HuH-7 (cell line): Measurements from ENCODE around the gene CDK19.
A peak's percentile ranks its signal among the peaks of the same experiment; 100 is the strongest.
"Not testable (repeated sequence)": the region's sequence is repeated elsewhere in the genome, so short reads cannot be mapped to it uniquely, and the experiment has no call there.

Experiments used
- DNase-seq: peaks from one replicate; pipeline ENCODE4 v3.0.0; 2011; ENCODE audit warnings: low spot score

Gene CDK19

DNA sequence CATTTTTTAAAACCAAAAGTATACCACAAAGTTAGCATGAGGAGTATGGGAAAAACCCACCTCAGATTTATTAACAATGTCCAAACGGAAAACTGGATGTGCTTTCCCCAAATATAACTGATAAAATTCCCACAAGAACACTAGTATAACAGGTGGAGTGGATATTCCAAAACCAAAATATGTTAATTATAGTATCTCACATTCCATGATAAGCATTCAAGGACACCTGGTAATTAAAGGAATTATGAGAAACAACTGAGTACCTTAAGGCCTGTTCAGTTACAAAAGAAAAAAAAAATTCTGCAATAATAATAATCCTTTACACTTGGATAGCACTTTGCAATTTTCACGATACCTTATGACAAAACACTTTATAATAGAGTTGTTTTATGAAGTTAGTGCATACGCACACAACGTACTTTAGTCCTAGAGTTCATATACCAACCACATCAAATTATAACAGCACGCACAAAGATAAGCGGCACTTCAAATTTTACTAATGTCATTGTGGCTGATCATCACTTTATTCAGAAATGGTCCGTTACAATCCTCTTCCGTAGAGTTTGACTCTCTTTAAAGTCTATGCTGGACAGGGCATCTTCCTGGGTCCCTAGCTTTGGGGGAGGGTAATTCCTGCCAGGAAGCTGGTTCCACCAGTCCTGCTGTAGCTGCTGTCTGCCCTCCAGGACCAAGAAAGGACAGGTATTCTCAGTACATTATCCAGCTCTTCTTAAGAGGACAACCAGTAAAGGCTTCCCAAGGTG lies 1.7 kb downstream of the CDK19 start:
- peak; percentile 23 for DNase-seq

DNA sequence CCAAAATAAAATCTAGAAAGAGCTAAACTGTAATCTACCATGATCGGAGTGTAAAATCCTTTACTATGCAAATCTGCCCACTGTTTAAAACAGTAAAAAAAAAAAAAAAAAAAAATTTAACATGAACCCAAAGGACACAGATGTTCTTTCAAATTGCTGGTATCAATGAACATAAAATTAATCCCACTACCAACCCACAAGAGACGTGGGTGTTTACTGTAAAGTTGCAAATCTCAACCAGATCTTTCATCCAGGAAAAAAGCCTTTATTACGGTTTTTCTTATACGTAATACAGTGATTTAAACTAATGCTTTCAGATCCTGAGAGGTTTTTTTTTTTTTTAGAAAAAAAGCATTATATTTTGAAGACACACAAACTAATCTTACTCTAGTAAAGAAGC lies 2.5 kb downstream of the CDK19 start:
- DNase-seq = no peak

DNA sequence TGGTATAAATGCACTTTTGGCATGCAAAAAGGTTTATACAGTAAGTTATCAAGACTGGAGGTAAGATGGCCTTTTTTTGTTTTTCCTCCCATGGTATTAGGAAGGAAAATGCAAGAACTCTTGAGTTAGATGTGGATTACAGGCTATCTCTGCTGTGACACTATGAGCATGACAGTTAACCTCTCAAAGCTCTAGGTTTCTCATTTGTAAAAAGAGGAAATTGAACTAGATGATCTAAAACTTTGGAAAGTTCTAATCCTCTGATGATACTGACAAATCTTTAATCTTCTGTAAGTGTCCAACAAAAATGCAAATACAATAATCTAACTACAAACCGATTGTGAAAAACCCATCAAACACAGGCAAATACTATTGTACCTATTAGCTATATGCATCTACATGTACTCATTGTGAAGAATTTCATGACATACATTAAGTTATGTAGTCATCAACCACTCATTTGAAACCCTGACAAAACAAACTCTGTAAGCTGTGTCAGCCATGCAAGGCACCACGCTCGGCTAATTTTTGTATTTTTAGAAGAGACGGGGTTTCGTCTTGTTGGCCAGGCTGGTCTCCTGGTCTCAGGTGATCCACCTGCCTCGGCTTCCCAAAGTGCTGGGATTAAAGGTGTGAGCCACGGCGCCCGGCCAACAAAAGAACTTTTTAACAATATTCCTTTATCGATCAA lies 4.2 kb downstream of the CDK19 start:
- DNase-seq = no peak

GRCh38 chr6:110809792-110810191 lies 5.5 kb downstream of the CDK19 start:
- DNase-seq = no peak

GRCh38 chr6:110802175-110802574 lies 13.1 kb downstream of the CDK19 start:
- DNase-seq = not testable (repeated sequence)

GRCh38 chr6:110800839-110801196 lies 14.5 kb downstream of the CDK19 start:
- DNase-seq = no peak

- DNase-seq = no peak
Observed at GRCh38 chr6:110800196-110800838, 15.0 kb downstream of the CDK19 start.

GRCh38 chr6:110799655-110800054 lies 15.6 kb downstream of the CDK19 start:
- no peak for DNase-seq

DNA sequence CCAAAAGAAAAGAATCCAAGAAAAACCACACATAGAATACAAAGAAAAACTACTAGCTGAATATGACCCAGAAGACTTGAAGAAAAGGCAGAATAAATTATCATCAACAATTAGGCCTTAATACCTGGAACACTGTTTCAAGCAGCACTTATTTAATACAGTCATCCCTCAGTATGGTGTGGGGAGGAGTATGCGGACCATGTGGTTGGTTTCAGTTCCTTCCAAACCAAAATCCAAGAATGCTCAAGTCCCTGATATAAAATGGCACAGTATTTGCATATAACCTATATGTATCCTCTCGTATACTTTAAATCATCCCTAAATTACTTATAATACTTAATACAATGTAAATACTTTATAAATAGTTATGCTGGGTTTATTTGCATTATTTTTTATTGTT lies 16.1 kb downstream of the CDK19 start:
- no peak for DNase-seq

GRCh38 chr6:110795271-110795670 lies 20.0 kb downstream of the CDK19 start:
- DNase-seq = no peak

GRCh38 chr6:110786696-110787095 lies 28.6 kb downstream of the CDK19 start:
- no peak for DNase-seq

DNA sequence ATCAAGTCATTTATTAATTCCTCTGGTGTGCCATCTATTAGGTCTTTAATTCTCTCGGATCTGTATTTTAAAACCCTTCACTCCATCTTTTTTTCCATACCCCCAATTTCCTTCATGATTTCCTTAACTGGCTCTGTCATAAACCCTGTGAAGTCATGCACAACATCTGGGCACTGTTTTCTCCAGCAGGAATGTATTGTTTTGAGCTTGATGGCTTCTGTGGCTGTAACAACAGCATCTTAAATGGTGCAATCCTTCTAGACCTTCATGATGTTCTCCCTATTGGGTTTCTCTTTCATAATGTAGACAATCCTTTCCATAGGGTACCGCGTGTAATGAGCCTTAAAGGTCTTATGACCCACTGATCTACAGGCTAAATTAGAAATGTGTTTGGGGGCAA lies 29.0 kb downstream of the CDK19 start:
- no peak for DNase-seq

DNA sequence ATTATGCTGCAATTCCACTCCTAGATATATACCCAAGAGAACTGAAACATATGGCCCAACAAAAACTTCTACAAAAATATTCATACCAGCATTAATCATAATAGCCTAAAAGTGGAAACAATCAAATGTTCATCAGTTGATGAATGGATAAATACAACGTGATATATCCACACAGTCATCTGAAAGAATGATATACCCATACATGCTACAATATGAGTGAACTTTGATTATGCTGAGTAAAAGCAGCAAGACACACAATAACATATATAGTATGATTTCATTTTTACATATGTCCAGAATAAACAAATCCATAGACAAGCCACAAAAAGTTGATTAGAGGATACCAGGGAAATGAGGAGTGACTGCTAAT lies 30.7 kb downstream of the CDK19 start:
- DNase-seq = no peak

DNA sequence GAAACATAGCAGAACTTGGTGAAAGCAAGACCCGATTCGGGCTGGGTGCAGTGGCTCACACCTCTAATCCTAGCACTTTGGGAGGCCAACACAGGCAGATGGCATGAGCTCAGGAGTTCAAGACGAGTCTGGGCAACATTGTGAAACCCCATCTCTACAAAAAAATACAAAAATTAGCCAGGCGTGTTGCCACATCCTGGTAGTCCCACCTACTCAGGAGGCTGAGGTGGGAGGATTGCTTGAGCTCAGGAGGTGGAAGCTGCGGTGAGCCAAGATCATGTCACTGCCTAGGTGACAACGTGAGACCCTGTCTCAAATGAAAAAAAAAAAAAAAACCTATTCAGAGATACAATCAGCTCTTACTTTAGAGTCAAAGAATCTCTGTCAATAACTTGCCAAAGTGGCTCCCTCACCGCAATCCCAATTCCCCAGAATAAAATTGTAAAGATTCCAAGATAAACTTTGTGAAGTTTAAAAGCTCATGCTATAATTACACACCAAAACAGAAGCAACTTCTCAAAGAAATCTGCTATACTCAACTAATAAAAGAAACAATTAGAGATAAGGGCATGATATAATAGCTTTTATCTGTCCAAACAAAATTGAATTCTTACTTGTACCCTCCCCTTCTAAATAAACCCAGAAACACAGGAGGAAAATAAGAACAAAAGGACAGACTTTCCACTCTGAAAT lies 33.6 kb downstream of the CDK19 start:
- DNase-seq = no peak

GRCh38 chr6:110778333-110778732 lies 36.9 kb downstream of the CDK19 start:
- no peak for DNase-seq

GRCh38 chr6:110777636-110778035 lies 37.6 kb downstream of the CDK19 start:
- DNase-seq = no peak

DNA sequence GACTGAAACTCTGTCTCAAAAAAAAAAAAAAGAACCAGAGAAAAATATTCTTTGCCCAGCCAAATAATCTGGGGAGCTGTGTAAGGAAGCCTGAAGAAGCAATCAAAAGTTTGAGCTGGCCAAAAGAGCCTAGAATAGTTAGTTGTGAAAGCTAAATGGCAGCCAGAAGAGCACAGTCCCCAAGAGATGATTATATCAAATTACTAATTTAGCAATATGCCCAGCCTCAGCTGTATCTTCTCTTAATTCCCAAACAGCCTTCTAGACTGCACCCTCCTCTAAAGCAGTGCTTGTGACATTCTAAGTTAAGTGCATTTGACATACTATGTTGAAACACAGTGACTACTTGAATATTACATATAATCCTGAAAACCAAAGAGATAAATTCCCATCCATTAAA lies 38.9 kb downstream of the CDK19 start:
- no peak for DNase-seq

- no peak for DNase-seq
Observed at GRCh38 chr6:110769923-110770322, 45.3 kb downstream of the CDK19 start.

DNA sequence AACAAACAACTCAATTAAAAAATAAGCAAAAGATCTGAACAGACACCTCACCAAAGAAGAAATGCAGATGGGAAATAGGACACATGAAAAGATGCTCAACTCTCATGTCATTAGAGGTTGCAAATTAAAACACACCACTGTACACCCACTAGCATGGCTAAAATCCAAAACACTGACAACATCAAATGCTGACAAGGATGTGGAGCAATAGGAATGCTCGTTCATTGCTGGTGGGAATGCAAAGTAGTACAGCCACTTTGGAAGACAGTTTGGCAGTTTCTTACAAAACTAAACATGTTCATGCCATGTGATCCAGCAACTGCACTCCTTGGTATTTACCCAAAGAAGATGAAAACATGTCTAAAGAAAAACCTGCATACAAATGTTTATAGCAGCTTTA lies 47.2 kb downstream of the CDK19 start:
- no peak for DNase-seq

- DNase-seq = no peak
Observed at GRCh38 chr6:110761371-110761770, 53.9 kb downstream of the CDK19 start.

- DNase-seq = no peak
Observed at GRCh38 chr6:110760589-110760988, 54.7 kb downstream of the CDK19 start.

DNA sequence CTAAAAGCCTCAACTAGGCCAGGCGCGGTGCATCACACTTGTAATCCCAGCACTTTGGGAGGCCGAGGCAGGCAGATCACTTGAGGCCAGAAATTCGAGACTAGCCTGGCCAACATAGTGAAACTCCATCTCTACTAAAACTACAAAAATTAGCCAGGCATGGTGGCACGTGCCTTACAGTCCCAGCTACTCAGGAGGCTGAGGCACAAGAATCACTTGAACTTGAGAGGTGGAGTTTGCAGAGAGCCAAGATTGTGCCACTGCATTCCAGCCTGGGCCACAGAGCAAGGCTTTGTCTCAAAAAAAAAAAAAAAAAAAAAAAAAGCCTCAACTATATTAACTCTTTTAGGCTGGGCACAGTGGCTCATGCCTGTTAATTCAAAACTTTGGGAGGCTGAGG lies 55.2 kb downstream of the CDK19 start:
- DNase-seq = not testable (repeated sequence)

GRCh38 chr6:110757926-110758325 lies 57.3 kb downstream of the CDK19 start:
- DNase-seq = no peak
